HCT116 (cell line): ENCODE results near the gene DIAPH3. TPM values are rescaled to one million over a fixed set of nuclear protein-coding genes. Genes with fewer than 3 reads are reported as not detected.

Experiments
- ATAC-seq: fragments of 200-7000 bp; cut with Tn5 transposase; 2 replicates; pipeline ENCODE4 v1.9.1; 2020; ENCODE audit warnings: mild to moderate bottlenecking, moderate library complexity
- BruUV-seq: library from RNA; stranded (reverse); fragments of 400-500 nt; replicated peaks from 2 replicates; lab custom pipeline; 2021; lab: Mats Ljungman, UMichigan
- CTCF ChIA-PET: fragments of 300-600 bp; sonication (Branson Sonifier 250); formaldehyde crosslinking; loops from one replicate; lab custom pipeline; 2021; ENCODE audit warnings: antibody characterized with exemption; lab: Charles Lee
- POLR2A ChIA-PET: fragments of 300-600, 350-600 bp; sonication (Branson Sonifier 250); formaldehyde crosslinking; loops from one replicate; lab custom pipeline; 2021; ENCODE audit warnings: antibody characterized with exemption; lab: Charles Lee
- RAD21 ChIA-PET, 2 experiments: fragments of 300-600 bp; sonication (Branson Sonifier 250); formaldehyde crosslinking; loops; one replicate each; lab custom pipeline; 2023; ENCODE audit warnings: low total read pairs in 2 of 2; ENCODE audit not compliant: uncharacterized antibody in 2 of 2, unreplicated experiment in 2 of 2, low non-redundant PET in 1 of 2; lab: Charles Lee
- DNase-seq: peaks from one replicate; pipeline ENCODE4 v3.0.0-alpha.2; 2010; ENCODE audit warnings: low read depth, low spot score
- H2AFZ ChIP-seq: fragments of 200-600 bp; shearing (Covaris generic), sonication (generic); 2 replicates; pipeline ENCODE4 v1.6.1; 2017; ENCODE audit warnings: low read depth, mixed run types, mixed read lengths, antibody characterized with exemption, low read length; ENCODE audit not compliant: poor library complexity, severe bottlenecking
- H3K27ac ChIP-seq: 2 replicates; pipeline ENCODE4 v1.5.1; 2012; ENCODE audit warnings: low read depth, low read length
- H3K27me3 ChIP-seq: fragments of 200-600 bp; sonication (generic); 2 replicates; pipeline ENCODE4 v1.6.1; 2016; ENCODE audit warnings: mixed run types, low read length, mixed read lengths; ENCODE audit not compliant: insufficient read depth
- H3K36me3 ChIP-seq, 2 experiments: fragments of 200-500 bp in 1 of 2; fragments of 200-600 bp in 1 of 2; sonication (Bioruptor generic) in 1 of 2; sonication (generic) in 1 of 2; 2 replicates each; pipeline versions ENCODE4 v1.5.1 to v1.6.1; 2014 to 2016; ENCODE audit warnings: low read length in 2 of 2, inconsistent platforms in 1 of 2, mixed read lengths in 1 of 2, mixed run types in 1 of 2; ENCODE audit not compliant: insufficient read depth in 2 of 2, control insufficient read depth in 1 of 2
- H3K4me1 ChIP-seq, 2 experiments: fragments of 200-600 bp in 1 of 2; sonication (generic) in 1 of 2; 2 replicates each; pipeline versions ENCODE4 v1.5.1 to v1.6.1; 2012 to 2017; ENCODE audit warnings: low read length in 2 of 2, inconsistent platforms in 1 of 2, mild to moderate bottlenecking in 1 of 2, mixed read lengths in 1 of 2, mixed run types in 1 of 2, moderate library complexity in 1 of 2; ENCODE audit not compliant: insufficient read depth in 2 of 2, control insufficient read depth in 1 of 2
- H3K4me2 ChIP-seq: fragments of 200-600 bp; sonication (generic); 2 replicates; pipeline ENCODE4 v1.6.1; 2017; ENCODE audit warnings: mixed run types, low read length, mixed read lengths
- H3K4me3 ChIP-seq, 2 experiments: fragments of 200-600 bp in 1 of 2; sonication (generic) in 1 of 2; replicated peaks in 1 of 2; 2 replicates each; pipeline ENCODE4 v1.5.1; 2011 to 2016; ENCODE audit warnings: low read length in 2 of 2, control low read depth in 1 of 2, low read depth in 1 of 2, mild to moderate bottlenecking in 1 of 2, mixed read lengths in 1 of 2, mixed run types in 1 of 2
- H3K79me2 ChIP-seq: fragments of 200-600 bp; sonication (generic); 2 replicates; pipeline ENCODE4 v1.6.1; 2017; ENCODE audit warnings: mild to moderate bottlenecking, mixed run types, low read length, moderate library complexity, mixed read lengths; ENCODE audit not compliant: insufficient read depth
- H3K9ac ChIP-seq: fragments of 200-600 bp; sonication (generic); 2 replicates; pipeline ENCODE4 v1.6.1; 2016; ENCODE audit warnings: low read length, mixed read lengths
- H3K9me2 ChIP-seq: fragments of 200-600 bp; sonication (generic), shearing (Covaris generic); 2 replicates; pipeline ENCODE4 v1.6.1; 2017; ENCODE audit warnings: mixed run types, mild to moderate bottlenecking, moderate library complexity; ENCODE audit not compliant: insufficient read depth
- H3K9me3 ChIP-seq, 2 experiments: fragments of 200-500 bp in 1 of 2; fragments of 200-600 bp in 1 of 2; sonication (Bioruptor generic) in 1 of 2; sonication (generic) in 1 of 2; 2 replicates each; pipeline ENCODE4 v1.6.1; 2014 to 2017; ENCODE audit warnings: low read length in 2 of 2, mixed read lengths in 2 of 2, inconsistent platforms in 1 of 2, low read depth in 1 of 2, mild to moderate bottlenecking in 1 of 2, mixed run types in 1 of 2, moderate library complexity in 1 of 2; ENCODE audit not compliant: control insufficient read depth in 1 of 2, insufficient read depth in 1 of 2
- H4K20me1 ChIP-seq: fragments of 200-600 bp; sonication (generic), shearing (Covaris generic); 2 replicates; pipeline ENCODE4 v1.6.1; 2017; ENCODE audit warnings: mixed run types, mild to moderate bottlenecking, moderate library complexity; ENCODE audit not compliant: insufficient read depth
- CEBPB ChIP-seq: IDR thresholded peaks from 2 replicates; pipeline ENCODE4 v1.6.1; 2012; ENCODE audit warnings: low read depth
- ELF1 ChIP-seq: IDR thresholded peaks from 2 replicates; pipeline ENCODE4 v1.6.1; 2012; ENCODE audit warnings: low read depth, borderline replicate concordance
- EZH2 ChIP-seq: fragments of 200-600 bp; sonication (generic); IDR thresholded peaks from 2 replicates; pipeline ENCODE4 v1.6.1; 2017; ENCODE audit warnings: antibody characterized with exemption, mixed run types
- FOSL1 ChIP-seq: IDR thresholded peaks from 2 replicates; pipeline ENCODE4 v1.6.1; 2012; ENCODE audit warnings: low read depth
- JUND ChIP-seq: IDR thresholded peaks from 2 replicates; pipeline ENCODE4 v1.6.1; 2012
- POLR2AphosphoS5 ChIP-seq: IDR thresholded peaks from 2 replicates; pipeline ENCODE4 v1.6.1; 2011; ENCODE audit warnings: mild to moderate bottlenecking, low read depth, low read length, moderate library complexity
- RAD21 ChIP-seq: IDR thresholded peaks from 2 replicates; pipeline ENCODE4 v1.6.1; 2012; ENCODE audit warnings: low read depth, mild to moderate bottlenecking
- SP1 ChIP-seq: IDR thresholded peaks from 2 replicates; pipeline ENCODE4 v1.6.1; 2012; ENCODE audit warnings: low read depth
- ZNF274 ChIP-seq: fragments of 200-500 bp; sonication (Bioruptor generic); IDR thresholded peaks from 2 replicates; pipeline ENCODE4 v1.6.1; 2014; ENCODE audit warnings: mild to moderate bottlenecking, low read depth, low read length, inconsistent platforms
- intact Hi-C: fragments of 100-400 bp; cut with micrococcal nuclease; formaldehyde crosslinking; loops from 2 replicates; pipeline ENCODE4 v1.10.0; 2022
- total RNA-seq: library from RNA; stranded (reverse); gene quantifications from one replicate; pipeline ENCODE4 v1.2.1, GENCODE V29; 2021; ENCODE audit not compliant: unreplicated experiment
- TF ChIP-seq, protein P1 (sequence below): IDR thresholded peaks from 2 replicates; pipeline ENCODE4 v1.6.1; 2012; ENCODE audit warnings: low read depth
- TF ChIP-seq, protein P2 (sequence below): IDR thresholded peaks from 2 replicates; pipeline ENCODE4 v1.6.1; 2011; ENCODE audit warnings: mild to moderate bottlenecking, low read length, moderate library complexity; ENCODE audit not compliant: insufficient replicate concordance; ENCODE audit errors: extremely low read depth
- TF ChIP-seq, protein P3 (sequence below), 3 experiments: fragments of 200-600 bp in 1 of 3; sonication (generic) in 1 of 3; IDR thresholded peaks in 2 of 3; conservative IDR thresholded peaks in 1 of 3; 2 replicates each; pipeline ENCODE4 v1.5.1; 2012 to 2017; ENCODE audit warnings: low read depth in 2 of 3, low read length in 2 of 3, antibody characterized with exemption in 1 of 3, borderline replicate concordance in 1 of 3, control low read depth in 1 of 3, mild to moderate bottlenecking in 1 of 3, mixed read lengths in 1 of 3, mixed run types in 1 of 3, moderate library complexity in 1 of 3; ENCODE audit not compliant: insufficient read depth in 1 of 3
- TF ChIP-seq, protein P4 (sequence below): IDR thresholded peaks from 2 replicates; pipeline ENCODE4 v1.6.1; 2012

The DIAPH3 gene
- total RNA-seq, 1 experiment from 2014 or later = 22.8 TPM

DNA sequence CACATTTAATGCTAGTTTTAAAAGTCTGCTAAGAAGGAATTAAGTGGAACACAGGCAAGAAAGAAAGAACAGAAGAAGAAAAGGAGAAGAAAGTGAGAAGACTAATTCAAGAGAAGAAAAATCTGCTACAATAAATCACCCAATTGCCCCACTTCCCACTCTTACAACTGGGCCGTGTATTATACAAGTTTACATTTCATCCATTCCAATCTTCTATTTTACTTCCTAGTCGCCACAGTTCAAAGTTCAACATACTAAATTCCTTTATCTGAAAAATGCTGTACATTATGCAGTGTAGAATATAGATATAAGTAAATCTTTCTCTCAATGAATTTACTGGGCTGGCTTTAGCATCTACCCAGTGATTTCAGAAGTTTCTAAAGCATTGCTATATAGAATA is 328.2 kb downstream of the DIAPH3 start:
- no peak for DNase-seq
- Histone ChIP-seq H3K9me2 (no peaks in the 10 kb centered on the region), H3K9ac (no peak overlapping the region), H3K27me3 (no peaks in the 10 kb centered on the region), H3K9me3 (no peaks in the 10 kb centered on the region), H3K4me2 (no peak overlapping the region), H3K4me1 (no peaks in the 10 kb centered on the region), H3K27ac (no peak overlapping the region), H3K36me3 (no peaks in the 10 kb centered on the region), H3K79me2 (no peaks in the 10 kb centered on the region), H4K20me1 (no peaks in the 10 kb centered on the region), H3K4me3 (no peak overlapping the region), H2AFZ (no peak overlapping the region)
- CTCF ChIA-PET = no interaction called here
- RAD21 ChIA-PET = no interaction called here
- BruUV-seq = no TSS peak
- POLR2A ChIA-PET = no interaction called here
- intact Hi-C loops = no loop called here
- TF ChIP-seq POLR2AphosphoS5 (no peak), RAD21 (no peak), ELF1 (no peak), CEBPB (no peak), EZH2 (no peak), ZNF274 (no peak), SP1 (no peak), FOSL1 (no peak), JUND (no peak)
- TF ChIP-seq, protein P1, sequence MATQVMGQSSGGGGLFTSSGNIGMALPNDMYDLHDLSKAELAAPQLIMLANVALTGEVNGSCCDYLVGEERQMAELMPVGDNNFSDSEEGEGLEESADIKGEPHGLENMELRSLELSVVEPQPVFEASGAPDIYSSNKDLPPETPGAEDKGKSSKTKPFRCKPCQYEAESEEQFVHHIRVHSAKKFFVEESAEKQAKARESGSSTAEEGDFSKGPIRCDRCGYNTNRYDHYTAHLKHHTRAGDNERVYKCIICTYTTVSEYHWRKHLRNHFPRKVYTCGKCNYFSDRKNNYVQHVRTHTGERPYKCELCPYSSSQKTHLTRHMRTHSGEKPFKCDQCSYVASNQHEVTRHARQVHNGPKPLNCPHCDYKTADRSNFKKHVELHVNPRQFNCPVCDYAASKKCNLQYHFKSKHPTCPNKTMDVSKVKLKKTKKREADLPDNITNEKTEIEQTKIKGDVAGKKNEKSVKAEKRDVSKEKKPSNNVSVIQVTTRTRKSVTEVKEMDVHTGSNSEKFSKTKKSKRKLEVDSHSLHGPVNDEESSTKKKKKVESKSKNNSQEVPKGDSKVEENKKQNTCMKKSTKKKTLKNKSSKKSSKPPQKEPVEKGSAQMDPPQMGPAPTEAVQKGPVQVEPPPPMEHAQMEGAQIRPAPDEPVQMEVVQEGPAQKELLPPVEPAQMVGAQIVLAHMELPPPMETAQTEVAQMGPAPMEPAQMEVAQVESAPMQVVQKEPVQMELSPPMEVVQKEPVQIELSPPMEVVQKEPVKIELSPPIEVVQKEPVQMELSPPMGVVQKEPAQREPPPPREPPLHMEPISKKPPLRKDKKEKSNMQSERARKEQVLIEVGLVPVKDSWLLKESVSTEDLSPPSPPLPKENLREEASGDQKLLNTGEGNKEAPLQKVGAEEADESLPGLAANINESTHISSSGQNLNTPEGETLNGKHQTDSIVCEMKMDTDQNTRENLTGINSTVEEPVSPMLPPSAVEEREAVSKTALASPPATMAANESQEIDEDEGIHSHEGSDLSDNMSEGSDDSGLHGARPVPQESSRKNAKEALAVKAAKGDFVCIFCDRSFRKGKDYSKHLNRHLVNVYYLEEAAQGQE = no peak
- TF ChIP-seq, protein P2, sequence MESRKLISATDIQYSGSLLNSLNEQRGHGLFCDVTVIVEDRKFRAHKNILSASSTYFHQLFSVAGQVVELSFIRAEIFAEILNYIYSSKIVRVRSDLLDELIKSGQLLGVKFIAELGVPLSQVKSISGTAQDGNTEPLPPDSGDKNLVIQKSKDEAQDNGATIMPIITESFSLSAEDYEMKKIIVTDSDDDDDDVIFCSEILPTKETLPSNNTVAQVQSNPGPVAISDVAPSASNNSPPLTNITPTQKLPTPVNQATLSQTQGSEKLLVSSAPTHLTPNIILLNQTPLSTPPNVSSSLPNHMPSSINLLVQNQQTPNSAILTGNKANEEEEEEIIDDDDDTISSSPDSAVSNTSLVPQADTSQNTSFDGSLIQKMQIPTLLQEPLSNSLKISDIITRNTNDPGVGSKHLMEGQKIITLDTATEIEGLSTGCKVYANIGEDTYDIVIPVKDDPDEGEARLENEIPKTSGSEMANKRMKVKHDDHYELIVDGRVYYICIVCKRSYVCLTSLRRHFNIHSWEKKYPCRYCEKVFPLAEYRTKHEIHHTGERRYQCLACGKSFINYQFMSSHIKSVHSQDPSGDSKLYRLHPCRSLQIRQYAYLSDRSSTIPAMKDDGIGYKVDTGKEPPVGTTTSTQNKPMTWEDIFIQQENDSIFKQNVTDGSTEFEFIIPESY = no peak
- TF ChIP-seq, protein P3, sequence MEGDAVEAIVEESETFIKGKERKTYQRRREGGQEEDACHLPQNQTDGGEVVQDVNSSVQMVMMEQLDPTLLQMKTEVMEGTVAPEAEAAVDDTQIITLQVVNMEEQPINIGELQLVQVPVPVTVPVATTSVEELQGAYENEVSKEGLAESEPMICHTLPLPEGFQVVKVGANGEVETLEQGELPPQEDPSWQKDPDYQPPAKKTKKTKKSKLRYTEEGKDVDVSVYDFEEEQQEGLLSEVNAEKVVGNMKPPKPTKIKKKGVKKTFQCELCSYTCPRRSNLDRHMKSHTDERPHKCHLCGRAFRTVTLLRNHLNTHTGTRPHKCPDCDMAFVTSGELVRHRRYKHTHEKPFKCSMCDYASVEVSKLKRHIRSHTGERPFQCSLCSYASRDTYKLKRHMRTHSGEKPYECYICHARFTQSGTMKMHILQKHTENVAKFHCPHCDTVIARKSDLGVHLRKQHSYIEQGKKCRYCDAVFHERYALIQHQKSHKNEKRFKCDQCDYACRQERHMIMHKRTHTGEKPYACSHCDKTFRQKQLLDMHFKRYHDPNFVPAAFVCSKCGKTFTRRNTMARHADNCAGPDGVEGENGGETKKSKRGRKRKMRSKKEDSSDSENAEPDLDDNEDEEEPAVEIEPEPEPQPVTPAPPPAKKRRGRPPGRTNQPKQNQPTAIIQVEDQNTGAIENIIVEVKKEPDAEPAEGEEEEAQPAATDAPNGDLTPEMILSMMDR (IDR thresholded peaks at IDR 0.05 in 2 of 3, conservative IDR thresholded peaks at IDR 0.05 in 1 of 3; ENCODE audit: borderline replicate concordance in 1 of 3, insufficient read depth in 1 of 3, low read depth in 2 of 3, low read length in 2 of 3) = no peak
- TF ChIP-seq, protein P4, sequence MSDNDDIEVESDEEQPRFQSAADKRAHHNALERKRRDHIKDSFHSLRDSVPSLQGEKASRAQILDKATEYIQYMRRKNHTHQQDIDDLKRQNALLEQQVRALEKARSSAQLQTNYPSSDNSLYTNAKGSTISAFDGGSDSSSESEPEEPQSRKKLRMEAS = no peak
- no peak for ATAC-seq
